NCI-H1417 treated with DMSO at 0.1 percent for 48 hours (cell line): Measurements from ENCODE around the gene ZNF385B.

ENCODE experiments used
- DNase-seq: peaks from one replicate; lab custom pipeline; 2025; lab: John Stamatoyannopoulos, UW

ZNF385B gene

GRCh38 chr2:179855673-179856072, 5.7 kb downstream of the ZNF385B start:
- no peak for DNase-seq

GRCh38 chr2:179854891-179855290, 6.5 kb downstream of the ZNF385B start:
- DNase-seq = no peak

GRCh38 chr2:179853108-179853507, 8.3 kb downstream of the ZNF385B start:
- DNase-seq = no peak

- DNase-seq = no peak
Measured at GRCh38 chr2:179850188-179850587, 11.2 kb downstream of the ZNF385B start.

- no peak for DNase-seq
Measured at GRCh38 chr2:179849719-179850118, 11.7 kb downstream of the ZNF385B start.

- DNase-seq = no peak
Measured at GRCh38 chr2:179843541-179843940, 17.9 kb downstream of the ZNF385B start.

GRCh38 chr2:179842498-179843153, 18.8 kb downstream of the ZNF385B start:
- DNase-seq = no peak

- DNase-seq = no peak
Measured at GRCh38 chr2:179840840-179841239, 20.6 kb downstream of the ZNF385B start.

GRCh38 chr2:179837408-179837807, 24.0 kb downstream of the ZNF385B start:
- DNase-seq = no peak

GRCh38 chr2:179830043-179830787, 31.2 kb downstream of the ZNF385B start:
- no peak for DNase-seq

GRCh38 chr2:179826297-179826696, 35.1 kb downstream of the ZNF385B start:
- no peak for DNase-seq

- DNase-seq = no peak
Measured at GRCh38 chr2:179825494-179825893, 35.9 kb downstream of the ZNF385B start.

- no peak for DNase-seq
Measured at GRCh38 chr2:179824961-179825360, 36.5 kb downstream of the ZNF385B start.

GRCh38 chr2:179822540-179822939, 38.9 kb downstream of the ZNF385B start:
- no peak for DNase-seq

GRCh38 chr2:179818546-179818945, 42.9 kb downstream of the ZNF385B start:
- DNase-seq = no peak

- DNase-seq = no peak
Measured at GRCh38 chr2:179817181-179817841, 44.1 kb downstream of the ZNF385B start.

GRCh38 chr2:179814050-179814449, 47.4 kb downstream of the ZNF385B start:
- no peak for DNase-seq

- DNase-seq = no peak
Measured at GRCh38 chr2:179812501-179812900, 48.9 kb downstream of the ZNF385B start.

- no peak for DNase-seq
Measured at GRCh38 chr2:179811042-179811441, 50.4 kb downstream of the ZNF385B start.

GRCh38 chr2:179809606-179810005, 51.8 kb downstream of the ZNF385B start:
- DNase-seq = no peak

- DNase-seq = no peak
Measured at GRCh38 chr2:179805001-179805400, 56.4 kb downstream of the ZNF385B start.

- DNase-seq = no peak
Measured at GRCh38 chr2:179804206-179804605, 57.2 kb downstream of the ZNF385B start.
